ENCODE data around the gene RPUSD2.

The RPUSD2 gene

DNA sequence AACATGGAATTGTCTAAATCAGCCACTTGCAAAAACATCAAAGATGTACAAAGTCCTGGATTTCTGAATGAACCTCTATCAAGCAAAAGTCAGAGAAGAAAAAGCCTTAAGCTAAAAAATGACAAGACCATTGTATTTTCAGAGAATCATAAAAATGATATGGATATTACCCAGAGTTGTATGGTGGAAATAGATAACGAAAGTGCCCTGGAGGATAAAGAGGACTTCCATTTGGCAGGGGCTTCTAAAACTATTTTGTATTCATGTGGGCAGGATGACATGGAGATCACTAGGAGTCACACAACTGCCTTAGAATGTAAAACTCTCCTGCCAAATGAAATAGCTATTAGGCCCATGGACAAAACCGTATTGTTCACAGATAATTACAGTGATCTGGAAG lies 54.3 kb downstream of the RPUSD2 start:
- DNase-seq (ENCODE audit: low read depth) = no peak
